Endothelial cell (in vitro differentiated cells): ENCODE measurements around the gene STOX2. TPM values are rescaled to one million over a fixed set of nuclear protein-coding genes. Genes with fewer than 3 reads are reported as not detected.
"Not testable (repeated sequence)": the region's sequence is repeated elsewhere in the genome, so short reads cannot be mapped to it uniquely, and the experiment has no call there.

ENCODE experiments used
- DNase-seq: peaks from one replicate; pipeline ENCODE4 v3.0.0; 2021; ENCODE audit warnings: low spot score
- H3K27ac Mint-ChIP-seq: one replicate; pipeline ENCODE4 v1.8.0; 2021; ENCODE audit warnings: mixed read lengths, inconsistent platforms; ENCODE audit not compliant: unreplicated experiment
- H3K27me3 Mint-ChIP-seq: one replicate; pipeline ENCODE4 v1.8.0; 2021; ENCODE audit warnings: mild to moderate bottlenecking, moderate library complexity, mixed read lengths, inconsistent platforms; ENCODE audit not compliant: unreplicated experiment
- H3K36me3 Mint-ChIP-seq: one replicate; pipeline ENCODE4 v1.8.0; 2021; ENCODE audit warnings: mild to moderate bottlenecking, low read depth, mixed read lengths, inconsistent platforms; ENCODE audit not compliant: unreplicated experiment
- H3K4me1 Mint-ChIP-seq: one replicate; pipeline ENCODE4 v1.8.0; 2021; ENCODE audit warnings: mild to moderate bottlenecking, mixed read lengths, inconsistent platforms; ENCODE audit not compliant: unreplicated experiment
- H3K4me3 Mint-ChIP-seq: one replicate; pipeline ENCODE4 v1.8.0; 2021; ENCODE audit warnings: mild to moderate bottlenecking, mixed read lengths, inconsistent platforms; ENCODE audit not compliant: unreplicated experiment
- H3K9me3 Mint-ChIP-seq: one replicate; pipeline ENCODE4 v1.8.0; 2021; ENCODE audit warnings: mixed read lengths, inconsistent platforms; ENCODE audit not compliant: unreplicated experiment
- total RNA-seq: library from RNA; stranded (reverse); fragmentation: NEBNext Ultra II Directional; extraction: Animal tissue kit (Norgen Biotek cat#: 25700); gene quantifications from one replicate; pipeline ENCODE4 v1.2.1, GENCODE V29; 2021; ENCODE audit not compliant: unreplicated experiment
- TF ChIP-seq, protein P1 (sequence below): fragments of 200-600 bp; sonication (generic); IDR thresholded peaks from one replicate; pipeline ENCODE4 v1.5.0; 2021; ENCODE audit warnings: antibody characterized with exemption; ENCODE audit not compliant: unreplicated experiment

STOX2 gene
- total RNA-seq, 1 donor from 2014 or later = 4.8 TPM

GRCh38 chr4:184041156-184041555 lies 136.0 kb downstream of the STOX2 start:
- TF ChIP-seq, protein P1, sequence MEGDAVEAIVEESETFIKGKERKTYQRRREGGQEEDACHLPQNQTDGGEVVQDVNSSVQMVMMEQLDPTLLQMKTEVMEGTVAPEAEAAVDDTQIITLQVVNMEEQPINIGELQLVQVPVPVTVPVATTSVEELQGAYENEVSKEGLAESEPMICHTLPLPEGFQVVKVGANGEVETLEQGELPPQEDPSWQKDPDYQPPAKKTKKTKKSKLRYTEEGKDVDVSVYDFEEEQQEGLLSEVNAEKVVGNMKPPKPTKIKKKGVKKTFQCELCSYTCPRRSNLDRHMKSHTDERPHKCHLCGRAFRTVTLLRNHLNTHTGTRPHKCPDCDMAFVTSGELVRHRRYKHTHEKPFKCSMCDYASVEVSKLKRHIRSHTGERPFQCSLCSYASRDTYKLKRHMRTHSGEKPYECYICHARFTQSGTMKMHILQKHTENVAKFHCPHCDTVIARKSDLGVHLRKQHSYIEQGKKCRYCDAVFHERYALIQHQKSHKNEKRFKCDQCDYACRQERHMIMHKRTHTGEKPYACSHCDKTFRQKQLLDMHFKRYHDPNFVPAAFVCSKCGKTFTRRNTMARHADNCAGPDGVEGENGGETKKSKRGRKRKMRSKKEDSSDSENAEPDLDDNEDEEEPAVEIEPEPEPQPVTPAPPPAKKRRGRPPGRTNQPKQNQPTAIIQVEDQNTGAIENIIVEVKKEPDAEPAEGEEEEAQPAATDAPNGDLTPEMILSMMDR = no peak
- peaks cover 3% of the 10 kb centered on the region for H3K27me3 Mint-ChIP-seq
- peaks cover 3% of the 10 kb centered on the region for H3K36me3 Mint-ChIP-seq
- H3K4me1 Mint-ChIP-seq = peaks cover 8% of the 10 kb centered on the region
- no peaks in the 10 kb centered on the region for H3K9me3 Mint-ChIP-seq
- H3K4me3 Mint-ChIP-seq = no peak overlapping the region
- no peak overlapping the region for H3K27ac Mint-ChIP-seq
- DNase-seq = no peak

GRCh38 chr4:184046148-184046547 lies 141.0 kb downstream of the STOX2 start:
- DNase-seq = no peak
- Mint-ChIP-seq H3K36me3 (no peaks in the 10 kb centered on the region), H3K4me1 (no peaks in the 10 kb centered on the region), H3K4me3 (no peak overlapping the region), H3K27ac (no peak overlapping the region), H3K27me3 (peaks cover 3% of the 10 kb centered on the region), H3K9me3 (no peaks in the 10 kb centered on the region)
- TF ChIP-seq, protein P1 = no peak

DNA sequence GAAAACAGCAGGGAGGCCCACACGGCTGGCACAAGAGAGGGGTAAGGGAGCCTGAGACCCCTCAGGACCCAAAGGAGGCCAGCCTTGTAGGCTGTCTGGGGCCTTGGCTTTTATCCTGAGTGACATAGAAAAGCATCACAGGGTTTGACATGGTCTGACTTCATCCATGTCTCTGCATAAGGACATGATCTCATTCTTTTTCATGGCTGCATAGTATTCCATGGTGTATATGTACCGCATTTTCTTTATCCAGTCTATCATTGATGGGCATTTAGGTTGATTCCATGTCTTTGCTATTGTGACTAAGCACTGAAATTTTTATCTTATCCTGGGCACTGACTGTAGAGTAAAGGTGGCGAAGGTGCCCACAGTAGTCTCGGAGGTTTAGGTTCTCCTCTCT lies 146.2 kb downstream of the STOX2 start:
- H3K36me3 Mint-ChIP-seq = not testable (repeated sequence)

GRCh38 chr4:184052616-184053015 lies 147.5 kb downstream of the STOX2 start:
- Mint-ChIP-seq H3K27ac (no peak overlapping the region), H3K4me3 (no peak overlapping the region), H3K9me3 (no peaks in the 10 kb centered on the region), H3K4me1 (no peaks in the 10 kb centered on the region), H3K27me3 (no peaks in the 10 kb centered on the region), H3K36me3 (no peaks in the 10 kb centered on the region)
- TF ChIP-seq, protein P1 = no peak
- DNase-seq = no peak

More for the DNA sequence above, 146.2 kb downstream of the STOX2 start:
- not testable (repeated sequence) for H3K27me3 Mint-ChIP-seq, DNase-seq, H3K4me3 Mint-ChIP-seq, H3K4me1 Mint-ChIP-seq, H3K27ac Mint-ChIP-seq, H3K9me3 Mint-ChIP-seq

- Mint-ChIP-seq H3K9me3 (no peaks in the 10 kb centered on the region), H3K4me3 (no peak overlapping the region), H3K4me1 (no peaks in the 10 kb centered on the region), H3K27ac (no peak overlapping the region), H3K27me3 (peaks cover 1% of the 10 kb centered on the region), H3K36me3 (no peaks in the 10 kb centered on the region)
- TF ChIP-seq, protein P1 = no peak
- no peak for DNase-seq
Observed at GRCh38 chr4:184053434-184053833, 148.3 kb downstream of the STOX2 start.

DNA sequence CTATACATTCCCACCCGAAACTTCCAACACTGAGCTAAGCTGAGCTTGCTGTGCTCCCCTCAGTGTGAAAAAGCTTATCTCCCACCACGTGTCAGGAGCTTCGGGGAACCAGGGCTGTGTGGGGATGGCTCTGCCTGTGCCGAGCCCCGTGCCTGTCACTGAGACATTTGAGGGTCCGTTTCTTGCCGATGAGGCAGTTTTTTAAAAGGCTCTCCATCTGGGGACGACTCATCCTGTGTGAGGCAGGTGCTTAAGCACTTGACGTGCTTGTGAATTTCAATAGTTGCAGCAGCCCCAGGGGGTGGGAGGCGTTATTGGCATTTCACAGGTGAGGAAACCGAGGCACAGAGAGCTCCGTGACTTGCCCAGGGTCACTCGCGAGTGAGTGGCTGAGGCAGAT lies 151.8 kb downstream of the STOX2 start:
- Mint-ChIP-seq H3K27me3 (peaks cover 2% of the 10 kb centered on the region), H3K36me3 (no peaks in the 10 kb centered on the region), H3K27ac (no peak overlapping the region), H3K9me3 (no peaks in the 10 kb centered on the region), H3K4me1 (no peaks in the 10 kb centered on the region), H3K4me3 (no peak overlapping the region)
- DNase-seq = no peak
- TF ChIP-seq, protein P1 = no peak
